ENCODE data around the gene ZNF618.

DNA sequence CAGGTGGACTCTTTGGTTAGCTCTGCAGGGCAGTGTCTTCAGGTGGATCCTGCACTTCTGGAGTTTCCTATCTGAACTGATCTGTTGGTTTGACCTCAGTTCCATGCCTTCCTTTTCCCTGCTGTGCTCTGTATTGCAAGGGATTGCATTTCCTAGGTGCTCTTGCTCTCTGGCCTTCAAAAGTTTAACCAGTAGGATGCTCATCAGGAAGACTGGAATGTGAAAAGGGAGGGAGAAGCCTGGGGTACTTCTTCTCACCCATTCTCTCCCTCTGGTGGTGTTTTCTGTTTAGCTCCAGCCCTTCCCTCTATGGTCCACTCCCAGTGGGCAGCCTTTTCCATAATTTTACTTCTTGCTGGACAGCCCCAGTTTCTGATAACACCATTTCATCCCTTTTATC lies 78.5 kb downstream of the ZNF618 start:
- TF ChIP-seq, protein P1, sequence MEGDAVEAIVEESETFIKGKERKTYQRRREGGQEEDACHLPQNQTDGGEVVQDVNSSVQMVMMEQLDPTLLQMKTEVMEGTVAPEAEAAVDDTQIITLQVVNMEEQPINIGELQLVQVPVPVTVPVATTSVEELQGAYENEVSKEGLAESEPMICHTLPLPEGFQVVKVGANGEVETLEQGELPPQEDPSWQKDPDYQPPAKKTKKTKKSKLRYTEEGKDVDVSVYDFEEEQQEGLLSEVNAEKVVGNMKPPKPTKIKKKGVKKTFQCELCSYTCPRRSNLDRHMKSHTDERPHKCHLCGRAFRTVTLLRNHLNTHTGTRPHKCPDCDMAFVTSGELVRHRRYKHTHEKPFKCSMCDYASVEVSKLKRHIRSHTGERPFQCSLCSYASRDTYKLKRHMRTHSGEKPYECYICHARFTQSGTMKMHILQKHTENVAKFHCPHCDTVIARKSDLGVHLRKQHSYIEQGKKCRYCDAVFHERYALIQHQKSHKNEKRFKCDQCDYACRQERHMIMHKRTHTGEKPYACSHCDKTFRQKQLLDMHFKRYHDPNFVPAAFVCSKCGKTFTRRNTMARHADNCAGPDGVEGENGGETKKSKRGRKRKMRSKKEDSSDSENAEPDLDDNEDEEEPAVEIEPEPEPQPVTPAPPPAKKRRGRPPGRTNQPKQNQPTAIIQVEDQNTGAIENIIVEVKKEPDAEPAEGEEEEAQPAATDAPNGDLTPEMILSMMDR (IDR thresholded peaks at IDR 0.05) = no peak
- no peak for TF ChIP-seq POLR2AphosphoS5 (IDR thresholded peaks at IDR 0.05; ENCODE audit: insufficient read depth in 1 of 2, low read depth in 1 of 2)

Data from vagina (tissue), 2 donors.